Loucy (cell line): ENCODE measurements around the gene IFTAP.
"Not testable (repeated sequence)": the region's sequence is repeated elsewhere in the genome, so short reads cannot be mapped to it uniquely, and the experiment has no call there.

Source experiments
- H2AFZ ChIP-seq: fragments of 200-600 bp; sonication (generic); 2 replicates; pipeline ENCODE4 v1.6.0; 2016; ENCODE audit warnings: antibody characterized with exemption, mild to moderate bottlenecking, low read length, moderate library complexity
- H3F3A ChIP-seq: fragments of 200-600 bp; 2 replicates; pipeline ENCODE4 v1.6.0; 2016; ENCODE audit warnings: antibody characterized with exemption, low read depth, mild to moderate bottlenecking
- H3K27me3 ChIP-seq: fragments of 200-600 bp; sonication (generic); 2 replicates; pipeline ENCODE4 v1.6.1; 2014; ENCODE audit warnings: low read length, mild to moderate bottlenecking; ENCODE audit not compliant: insufficient read depth, poor library complexity, severe bottlenecking
- H3K36me3 ChIP-seq: fragments of 200-600 bp; sonication (generic); 2 replicates; pipeline ENCODE4 v1.6.1; 2016; ENCODE audit warnings: low read length; ENCODE audit not compliant: insufficient read depth
- H3K4me1 ChIP-seq: fragments of 200-600 bp; sonication (generic); 2 replicates; pipeline ENCODE4 v1.5.1; 2014; ENCODE audit warnings: low read length, mild to moderate bottlenecking; ENCODE audit not compliant: insufficient read depth, poor library complexity, severe bottlenecking
- H3K4me2 ChIP-seq: fragments of 200-600 bp; sonication (generic); 2 replicates; pipeline ENCODE4 v1.6.0; 2014; ENCODE audit warnings: antibody characterized with exemption, low read length, low read depth, mild to moderate bottlenecking; ENCODE audit not compliant: poor library complexity, severe bottlenecking
- H3K4me3 ChIP-seq: fragments of 200-600 bp; sonication (generic); 2 replicates; pipeline ENCODE4 v1.5.1; 2014; ENCODE audit warnings: low read length, mild to moderate bottlenecking, mixed read lengths; ENCODE audit not compliant: poor library complexity, severe bottlenecking
- H3K79me2 ChIP-seq: fragments of 200-600 bp; sonication (generic); 2 replicates; pipeline ENCODE4 v1.6.1; 2014; ENCODE audit warnings: low read length; ENCODE audit not compliant: insufficient read depth
- H3K9ac ChIP-seq: fragments of 200-600 bp; sonication (generic); 2 replicates; pipeline ENCODE4 v1.6.0; 2014; ENCODE audit warnings: mild to moderate bottlenecking, low read depth, low read length, moderate library complexity; ENCODE audit not compliant: poor library complexity, severe bottlenecking
- H3K9me2 ChIP-seq: fragments of 200-600 bp; sonication (generic); replicated peaks from 2 replicates; pipeline ENCODE4 v1.6.1; 2016; ENCODE audit warnings: low read depth, low read length, mixed read lengths
- H3K9me3 ChIP-seq: fragments of 200-600 bp; sonication (generic); 2 replicates; pipeline ENCODE4 v1.6.1; 2014; ENCODE audit warnings: mild to moderate bottlenecking, antibody characterized with exemption, low read length, low read depth; ENCODE audit not compliant: insufficient read depth
- H4K20me1 ChIP-seq: fragments of 200-600 bp; sonication (generic); 2 replicates; pipeline ENCODE4 v1.6.0; 2014; ENCODE audit warnings: antibody characterized with exemption, low read length, mild to moderate bottlenecking; ENCODE audit not compliant: insufficient read depth, poor library complexity, severe bottlenecking
- CTCF ChIP-seq: fragments of 200-600 bp; sonication (generic); conservative IDR thresholded peaks from 2 replicates; pipeline ENCODE4 v1.5.1; 2014; ENCODE audit warnings: mild to moderate bottlenecking, antibody characterized with exemption, low read length
- EZH2phosphoT487 ChIP-seq: fragments of 200-600 bp; IDR thresholded peaks from 2 replicates; pipeline ENCODE4 v1.6.1; 2018; ENCODE audit warnings: antibody characterized with exemption, mild to moderate bottlenecking, moderate library complexity, borderline replicate concordance

Gene IFTAP

GRCh38 chr11:36594316-36594989 is at the start of gene IFTAP:
IFTAP (plus strand) TSS chr11:36594502; CDS start chr11:36610104, 15,602 bp downstream.
- Histone ChIP-seq H3K4me1 (peaks cover 26% of the 10 kb centered on the region), H3K4me3 (peak within 1 kb of the TSS; percentile 73), H3K9me2 (no peaks in the 10 kb centered on the region), H2AFZ (peak within 1 kb of the TSS; percentile 58), H3K36me3 (no peaks in the 10 kb centered on the region), H3F3A (no peaks in the 10 kb centered on the region; the same call in 1 of the 2 replicates), H3K9ac (peak within 1 kb of the TSS; percentile 73), H3K9me3 (no peaks in the 10 kb centered on the region), H3K27me3 (no peaks in the 10 kb centered on the region), H4K20me1 (no peaks in the 10 kb centered on the region), H3K79me2 (peaks cover 28% of the 10 kb centered on the region), H3K4me2 (peak within 1 kb of the TSS; percentile 76)
- no peak for TF ChIP-seq CTCF
- no peak for TF ChIP-seq EZH2phosphoT487

- Histone ChIP-seq H3K9ac (no peak overlapping the region), H3K79me2 (no peaks in the 10 kb centered on the region), H3K36me3 (no peaks in the 10 kb centered on the region), H4K20me1 (no peaks in the 10 kb centered on the region), H3K9me3 (no peaks in the 10 kb centered on the region), H3F3A (no peaks in the 10 kb centered on the region), H3K4me3 (no peak overlapping the region), H3K9me2 (no peaks in the 10 kb centered on the region), H3K4me1 (peaks cover 12% of the 10 kb centered on the region), H3K4me2 (no peak overlapping the region), H3K27me3 (no peaks in the 10 kb centered on the region), H2AFZ (no peak overlapping the region)
- TF ChIP-seq CTCF: no peak
Observed at GRCh38 chr11:36550385-36551115, 43.8 kb upstream of the IFTAP start.

GRCh38 chr11:36557390-36557789 is 36.9 kb upstream of the IFTAP start:
- H3K4me2 ChIP-seq, H3K9me2 ChIP-seq: not testable (repeated sequence)

More at GRCh38 chr11:36557390-36557789, 36.9 kb upstream of the IFTAP start:
- H3K79me2 ChIP-seq, H3K4me3 ChIP-seq, H3K27me3 ChIP-seq, H2AFZ ChIP-seq, H3K9ac ChIP-seq, H3K4me1 ChIP-seq, H3F3A ChIP-seq, H4K20me1 ChIP-seq, H3K36me3 ChIP-seq: not testable (repeated sequence)
- peaks cover 21% of the 10 kb centered on the region; the same call in 1 of the 2 replicates for H3K9me3 ChIP-seq
